HG03060 (cell line): ENCODE measurements around the gene COL5A2.

ENCODE experiments used
- ATAC-seq: cut with Tn5 transposase; IDR thresholded peaks from one replicate; pipeline ENCODE4 v1.9.1; 2021; ENCODE audit warnings: low read depth, moderate number of reproducible peaks; ENCODE audit not compliant: unreplicated experiment

Gene COL5A2

GRCh38 chr2:189111063-189111715 lies 68.4 kb downstream of the COL5A2 start:
- no peak for ATAC-seq

DNA sequence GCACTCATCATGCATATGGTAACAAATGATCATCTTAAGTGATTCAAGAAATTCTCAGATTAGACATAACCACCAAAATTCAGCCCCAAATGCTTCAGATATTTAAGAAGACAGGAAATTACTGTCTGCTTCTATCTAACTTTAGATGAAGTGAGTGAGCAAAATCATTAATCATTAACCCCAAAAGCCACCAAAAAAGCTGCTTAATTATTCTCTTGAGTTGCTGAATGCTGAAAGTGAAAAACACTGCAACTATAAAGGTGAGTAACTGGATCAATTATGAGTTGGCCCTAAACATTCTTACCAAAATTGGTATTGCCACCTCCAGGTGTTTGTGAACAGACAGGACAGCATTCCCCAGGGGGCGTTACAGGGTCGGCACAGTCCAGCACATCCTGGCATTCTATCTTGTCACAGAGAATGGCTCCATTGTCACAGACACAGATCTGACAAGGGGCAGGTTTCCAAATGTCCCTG lies 69.6 kb downstream of the COL5A2 start:
- ATAC-seq = peak; percentile 87

DNA sequence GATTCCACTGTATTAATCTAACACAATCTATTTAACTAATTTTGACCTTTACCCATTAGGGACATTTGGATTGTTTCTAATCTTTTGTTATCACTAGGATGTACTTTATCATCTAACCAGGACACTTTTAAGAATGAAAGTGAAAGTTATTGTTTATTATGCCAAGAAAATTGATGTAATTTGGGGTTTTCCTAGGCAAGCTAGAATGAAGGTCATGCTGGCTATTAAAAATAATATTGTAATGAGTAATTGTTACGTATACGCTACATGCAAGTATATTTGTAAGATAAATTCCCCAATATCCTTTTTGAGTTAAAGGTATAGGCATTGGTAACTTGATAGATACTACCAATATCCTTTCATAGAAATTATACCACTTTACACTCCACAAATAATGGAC lies 74.6 kb downstream of the COL5A2 start:
- ATAC-seq = no peak

- ATAC-seq = no peak
Observed at GRCh38 chr2:189102735-189103134, 76.8 kb downstream of the COL5A2 start.

DNA sequence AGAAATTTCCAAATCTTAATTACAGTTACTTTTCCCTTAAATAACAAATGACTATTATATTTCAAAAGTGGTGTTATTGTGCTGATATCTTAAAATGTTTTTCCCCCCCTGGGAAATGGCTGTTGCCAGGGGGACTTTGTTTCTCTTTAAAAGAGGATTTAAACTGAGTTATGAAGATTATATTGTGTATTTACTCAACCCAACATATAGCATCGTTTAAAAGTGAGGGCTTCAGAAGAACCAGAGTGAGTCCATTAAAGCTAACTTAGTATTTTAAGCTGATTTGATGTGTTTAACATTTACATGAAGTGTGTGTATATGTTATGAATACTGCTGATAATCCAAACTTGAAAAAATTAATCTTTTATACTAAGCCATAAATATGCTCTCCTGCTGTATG lies 81.6 kb downstream of the COL5A2 start:
- no peak for ATAC-seq

DNA sequence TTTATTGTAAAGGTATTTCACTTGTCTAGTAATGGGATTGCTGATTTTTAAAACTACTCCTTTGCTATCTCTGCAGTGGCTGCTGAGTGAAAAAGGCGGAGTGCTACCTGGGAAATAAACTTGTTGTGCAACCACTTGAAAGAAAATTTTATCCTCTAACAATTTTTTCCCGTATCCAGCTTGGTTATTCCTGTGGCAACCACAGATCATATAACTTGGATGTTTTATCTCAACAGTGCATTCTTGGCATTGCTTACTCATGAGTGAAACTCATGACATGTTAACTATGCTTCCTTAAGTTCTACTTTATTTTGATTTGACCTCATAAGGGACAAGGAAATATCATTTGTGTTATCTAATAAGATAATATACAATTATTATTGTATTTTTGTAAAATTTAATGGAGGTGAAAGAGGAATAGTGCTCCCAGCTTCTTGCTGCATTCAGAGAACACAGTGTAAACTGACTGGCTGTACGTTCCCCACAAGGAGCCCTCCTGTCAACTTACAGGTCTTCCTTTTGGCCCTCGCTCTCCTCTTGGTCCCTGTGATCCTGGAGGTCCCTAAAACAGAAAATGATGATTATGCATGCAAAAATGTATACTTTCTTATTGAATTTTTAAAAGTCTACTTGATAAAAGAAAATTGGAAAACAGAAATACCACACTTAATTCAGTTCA lies 82.7 kb downstream of the COL5A2 start:
- ATAC-seq = no peak

- no peak for ATAC-seq
Observed at GRCh38 chr2:189095101-189095500, 84.5 kb downstream of the COL5A2 start.

- ATAC-seq = no peak
Observed at GRCh38 chr2:189092936-189093335, 86.6 kb downstream of the COL5A2 start.

GRCh38 chr2:189091253-189091652 lies 88.3 kb downstream of the COL5A2 start:
- no peak for ATAC-seq

GRCh38 chr2:189088591-189089205 lies 90.9 kb downstream of the COL5A2 start:
- ATAC-seq = no peak

DNA sequence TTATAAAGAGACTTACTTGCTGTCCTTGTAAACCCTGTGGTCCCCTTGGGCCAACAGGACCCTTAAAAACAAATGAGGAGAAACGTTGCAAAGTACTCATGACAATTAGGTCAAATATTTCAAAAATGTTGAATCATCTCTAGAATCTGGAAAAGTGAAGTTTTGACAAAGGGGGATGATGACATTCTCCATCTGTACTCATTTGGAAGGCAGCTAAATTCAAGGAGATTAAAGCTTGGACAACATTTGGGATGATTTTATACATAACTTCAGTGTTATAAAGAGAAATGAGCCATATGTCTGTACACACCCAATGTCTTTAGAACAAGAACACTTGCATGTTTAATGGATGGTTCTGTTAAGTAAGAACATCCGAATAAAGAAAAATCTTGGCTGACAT lies 92.9 kb downstream of the COL5A2 start:
- ATAC-seq = no peak

GRCh38 chr2:189086250-189086649 lies 93.3 kb downstream of the COL5A2 start:
- ATAC-seq = no peak

GRCh38 chr2:189083606-189084005 lies 96.0 kb downstream of the COL5A2 start:
- no peak for ATAC-seq

DNA sequence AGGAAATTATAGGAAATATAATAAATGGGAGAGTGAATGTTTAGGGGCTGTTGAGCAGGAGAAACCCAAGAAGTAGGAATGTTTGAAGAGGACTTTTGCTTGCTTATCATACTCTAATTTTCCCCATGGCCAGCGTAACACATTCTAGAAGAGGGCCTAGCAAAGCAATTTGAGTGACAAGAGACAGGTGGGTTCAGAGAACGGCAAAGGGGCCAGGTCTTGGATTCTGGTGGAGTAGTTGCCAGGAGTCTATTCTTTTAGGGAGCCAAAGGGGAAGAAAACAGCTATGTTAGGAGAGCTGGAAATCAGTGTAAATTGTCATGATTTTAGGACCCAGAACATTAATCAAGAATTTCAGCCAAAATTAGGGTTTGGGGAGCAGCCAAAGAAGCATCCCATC lies 96.5 kb downstream of the COL5A2 start:
- ATAC-seq = no peak

GRCh38 chr2:189082376-189082975 lies 97.1 kb downstream of the COL5A2 start:
- ATAC-seq = no peak

- no peak for ATAC-seq
Observed at GRCh38 chr2:189076572-189076971, 103.0 kb downstream of the COL5A2 start.

DNA sequence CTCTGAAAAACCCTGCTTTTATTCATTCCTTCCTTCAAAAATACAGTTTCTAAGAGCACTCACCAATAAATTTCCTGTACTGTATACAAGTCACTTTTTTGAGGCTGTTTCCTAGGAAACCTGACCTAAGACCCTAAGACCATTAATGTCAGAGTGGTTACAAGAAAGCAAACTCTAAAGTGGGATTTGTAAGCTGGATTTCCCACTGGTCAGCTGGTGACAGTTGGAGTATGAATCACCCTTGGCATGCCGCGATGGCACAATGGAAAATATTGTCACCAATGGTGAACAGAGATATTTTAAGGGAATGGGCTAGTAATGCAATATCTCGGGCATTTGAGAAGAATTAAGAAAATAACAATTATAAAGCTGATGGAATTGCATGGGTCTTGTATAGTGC lies 103.4 kb downstream of the COL5A2 start:
- no peak for ATAC-seq

GRCh38 chr2:189074506-189074905 lies 105.1 kb downstream of the COL5A2 start:
- ATAC-seq = no peak

DNA sequence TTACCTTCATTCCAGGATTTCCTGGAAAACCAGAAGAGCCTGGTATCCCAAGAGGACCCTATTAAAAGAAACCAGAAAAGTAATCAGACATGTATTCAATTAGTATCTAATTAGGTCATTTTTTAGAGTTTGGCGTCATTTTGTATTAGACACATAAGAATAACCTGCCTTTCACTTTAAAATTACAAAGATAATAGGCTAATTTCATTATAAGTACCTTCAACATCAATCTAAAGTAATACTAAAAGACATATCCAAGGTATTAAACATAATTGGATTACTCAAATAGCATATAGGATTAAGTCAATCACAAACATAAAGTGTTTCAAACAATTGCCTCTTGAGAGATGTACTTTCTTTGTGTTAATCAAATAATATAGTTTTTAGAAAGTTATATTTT lies 107.5 kb downstream of the COL5A2 start:
- no peak for ATAC-seq

DNA sequence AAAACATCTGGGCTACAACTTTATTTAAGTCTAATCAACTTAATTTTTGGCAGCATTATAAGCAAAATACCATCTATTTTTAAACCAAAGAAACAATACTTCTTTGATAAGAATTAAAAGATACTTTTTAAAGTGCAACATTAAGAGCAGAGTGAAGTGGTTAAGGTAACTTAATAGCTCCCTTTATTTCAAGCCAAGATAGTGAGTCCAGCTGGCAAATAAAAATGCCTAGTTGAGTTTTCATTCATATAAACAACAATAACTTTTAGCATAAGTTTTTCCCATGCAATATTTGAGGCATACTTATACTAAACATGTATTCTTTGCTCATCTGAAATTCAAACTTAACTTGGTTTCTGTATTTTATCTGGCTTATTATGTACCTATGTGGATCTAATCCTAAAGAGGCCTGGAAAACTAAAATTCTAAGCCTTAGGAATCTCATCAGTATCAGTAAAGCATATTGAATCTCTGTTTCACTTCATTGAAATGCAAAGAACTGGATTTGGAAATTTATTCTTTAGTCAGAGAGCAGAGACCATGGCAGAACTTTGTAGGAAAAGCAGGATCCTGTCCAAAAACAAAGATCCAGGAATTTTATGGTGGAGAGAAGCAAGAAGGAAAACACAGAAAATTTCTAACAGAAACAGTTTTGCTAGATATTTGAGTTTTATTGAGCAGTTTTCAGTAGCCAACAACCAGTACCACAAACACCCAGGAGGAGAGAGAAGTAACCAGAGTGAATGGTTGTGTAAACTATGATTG lies 109.5 kb downstream of the COL5A2 start:
- no peak for ATAC-seq

GRCh38 chr2:189066037-189066436 lies 113.5 kb downstream of the COL5A2 start:
- ATAC-seq = no peak
